Measurements from ENCODE around the gene VSIR.

Gene VSIR

DNA sequence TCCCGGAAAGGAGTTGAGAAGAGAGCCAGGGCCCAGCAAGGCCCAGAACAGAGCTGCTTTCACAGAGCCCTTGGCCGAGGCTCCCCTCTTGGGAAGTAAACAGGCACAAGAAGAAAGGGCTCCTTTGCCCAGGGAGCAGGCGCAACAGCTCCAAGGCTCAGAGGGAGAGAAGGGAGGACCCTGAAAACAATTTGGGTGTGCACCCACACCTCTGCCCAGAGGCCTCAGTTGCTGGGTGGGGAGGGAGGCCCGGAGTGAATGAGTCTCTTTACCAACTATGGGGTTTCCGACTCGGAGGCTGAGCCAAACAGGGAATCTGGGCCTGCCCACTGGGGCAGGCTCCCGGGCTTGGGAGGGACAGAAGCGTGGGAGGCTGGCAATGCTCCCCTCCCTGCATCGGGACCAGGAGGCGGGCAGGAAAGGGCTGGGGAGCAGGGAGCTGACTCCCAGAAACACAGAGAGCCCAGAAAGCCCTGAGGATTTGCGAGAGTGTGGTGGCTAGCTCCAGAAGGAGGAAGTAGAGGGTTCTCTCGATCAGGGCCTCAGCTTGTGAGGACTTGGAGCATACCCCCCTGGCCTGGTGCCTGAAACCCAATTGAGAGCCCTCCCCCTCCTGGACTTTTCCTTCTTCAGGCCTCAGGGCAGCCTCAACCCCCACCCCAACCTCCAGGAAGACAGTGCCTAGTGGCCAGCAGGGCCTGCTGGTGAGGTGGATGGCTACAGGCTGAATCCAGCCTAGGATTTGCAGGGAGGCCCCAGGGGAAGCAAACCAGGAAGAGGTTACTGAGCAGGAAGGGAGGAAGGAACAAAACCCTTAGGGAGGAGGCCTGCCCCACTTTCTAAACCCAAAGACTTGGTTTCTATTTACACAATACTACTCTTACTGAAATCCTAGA is 59.9 kb downstream of the VSIR start:
- DNase-seq (ENCODE audit: low read depth in 2 of 2), result no peak

DNA sequence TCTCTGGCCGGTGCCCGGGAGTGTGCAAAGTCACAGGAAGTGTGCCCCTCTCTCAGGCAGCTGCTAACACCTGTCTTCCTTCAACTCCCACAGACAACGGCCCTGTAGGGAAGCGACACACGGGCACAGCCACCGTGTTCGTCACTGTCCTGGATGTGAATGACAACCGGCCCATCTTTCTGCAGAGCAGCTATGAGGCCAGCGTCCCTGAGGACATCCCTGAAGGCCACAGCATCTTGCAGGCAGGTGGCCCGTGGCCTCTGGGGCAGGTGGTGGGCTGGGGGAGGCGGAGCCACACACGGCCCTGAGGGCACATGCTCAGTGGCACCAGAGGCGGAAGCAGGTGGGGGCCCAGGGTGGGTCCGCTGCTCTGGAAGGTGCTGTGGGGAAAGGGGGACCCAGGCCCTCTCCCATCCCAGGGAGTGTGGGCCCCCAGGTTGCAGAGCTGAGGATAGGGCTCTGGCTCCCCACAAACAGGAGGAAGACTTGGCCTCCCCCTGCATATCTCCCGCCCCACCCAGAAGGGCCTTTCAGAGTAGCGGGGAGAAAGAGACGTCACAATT is 60.7 kb downstream of the VSIR start:
- DNase-seq (ENCODE audit: low read depth in 2 of 2), result no peak

DNA sequence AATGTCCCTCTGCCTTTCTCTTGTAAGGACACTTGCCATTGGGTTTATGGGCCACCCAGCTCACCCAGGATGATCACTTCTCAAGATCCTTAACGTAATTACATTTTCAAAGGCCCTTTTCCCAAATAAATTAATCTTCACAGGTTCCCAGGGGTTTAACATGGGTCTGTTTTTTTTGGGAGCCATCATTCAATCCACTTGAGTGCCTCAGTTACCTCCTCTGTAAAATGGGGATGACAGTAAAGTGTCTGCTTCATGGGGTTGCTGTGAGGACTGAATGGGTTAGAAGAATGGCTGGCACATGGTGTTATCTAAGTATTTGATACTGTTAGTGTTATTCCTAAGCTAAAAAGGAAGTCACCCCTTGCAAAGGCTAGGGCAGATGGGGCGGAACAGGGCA is 61.1 kb downstream of the VSIR start:
- DNase-seq (ENCODE audit: low read depth in 2 of 2), result no peak

DNA sequence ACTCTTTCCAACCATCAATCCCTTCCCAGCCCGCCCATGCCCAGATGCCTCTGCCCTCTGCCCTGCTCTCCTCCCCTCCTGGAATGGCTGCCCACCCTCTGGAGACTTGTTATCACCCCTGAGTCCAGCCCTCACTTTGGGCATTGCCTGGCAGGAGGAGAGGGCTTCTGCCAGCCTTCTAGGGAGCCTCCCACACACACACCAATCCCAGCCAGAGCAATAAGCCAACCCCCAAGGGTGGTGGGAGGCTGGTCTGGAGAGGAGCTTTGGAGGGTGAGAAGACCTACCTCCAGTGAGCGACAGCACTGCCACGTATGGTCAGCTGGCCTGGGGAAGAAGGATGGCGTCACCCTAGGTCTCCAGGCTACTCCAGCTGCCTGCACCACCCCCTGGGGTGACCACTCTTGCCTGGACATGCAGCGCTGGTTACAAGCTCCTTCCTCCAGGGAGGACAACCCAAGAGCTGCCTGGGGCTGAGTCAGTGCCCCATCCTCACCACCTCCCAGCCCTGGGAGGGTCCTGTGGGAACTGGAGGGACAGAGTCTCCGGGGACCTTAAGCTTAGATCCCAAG is 62.2 kb downstream of the VSIR start:
- DNase-seq (ENCODE audit: low read depth in 2 of 2), result no peak

DNA sequence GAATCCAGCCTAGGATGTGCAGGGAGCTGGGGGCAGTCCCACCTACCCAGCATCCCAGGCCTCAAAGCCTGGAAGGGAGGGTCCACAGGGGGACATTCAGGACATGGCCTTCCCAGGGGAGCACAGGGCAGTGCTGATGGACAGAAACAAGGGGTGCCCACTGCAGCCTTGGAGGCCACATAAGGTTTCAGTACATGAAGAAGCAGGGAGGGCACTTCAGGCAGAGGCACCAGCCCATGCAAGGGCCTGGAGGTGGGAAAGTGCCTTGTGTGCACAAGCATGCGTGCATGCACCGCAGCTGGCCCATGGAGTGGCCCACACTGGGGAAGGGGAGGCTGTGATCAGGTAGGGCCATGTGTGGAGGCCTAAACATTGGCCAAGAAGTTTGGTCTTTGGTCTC is 62.8 kb downstream of the VSIR start:
- no peak for DNase-seq (ENCODE audit: low read depth in 2 of 2)

DNA sequence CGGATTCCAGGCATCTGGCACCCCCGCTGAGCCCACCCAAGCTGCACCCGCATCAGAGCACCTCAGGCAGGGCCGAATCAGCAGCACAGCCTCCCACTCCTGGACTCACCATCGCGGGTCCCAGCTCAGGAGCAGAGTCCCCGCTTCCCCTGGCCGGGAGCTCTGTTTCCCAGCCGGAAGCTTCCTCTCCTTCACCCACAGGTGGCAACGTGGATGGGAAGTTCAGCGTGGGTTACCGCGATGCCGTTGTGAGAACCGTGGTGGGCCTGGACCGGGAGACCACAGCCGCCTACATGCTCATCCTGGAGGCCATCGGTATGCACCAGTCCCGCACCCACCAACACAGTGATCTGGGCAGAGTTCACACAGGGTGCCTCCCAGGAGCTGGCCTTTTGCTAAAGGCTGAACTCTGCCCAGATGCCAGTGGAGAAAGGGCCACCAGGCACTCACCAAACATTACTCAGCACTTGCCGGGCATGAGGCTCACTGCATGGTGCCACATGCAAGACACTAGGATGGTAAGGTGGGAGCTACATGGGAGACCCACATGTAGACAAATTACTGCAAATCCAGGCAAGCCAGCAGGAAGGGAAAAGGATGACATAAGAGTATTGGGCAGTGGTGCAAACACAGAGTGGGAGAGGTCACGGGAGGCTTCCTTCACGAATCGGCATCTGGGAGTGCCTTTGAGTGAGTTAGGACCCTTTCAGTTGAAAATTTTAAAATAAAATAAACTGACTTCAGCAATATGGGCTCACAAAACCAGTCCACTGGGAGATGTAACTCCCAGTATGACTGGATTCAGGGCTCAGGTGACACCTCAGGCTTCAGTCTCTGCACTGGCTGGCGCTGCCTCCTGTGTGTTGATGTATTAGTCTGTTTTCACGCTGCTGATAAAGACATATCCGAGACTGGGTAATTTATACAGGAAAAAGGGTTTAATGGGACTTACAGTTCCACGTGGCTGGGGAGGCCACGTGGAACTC is 64.1 kb downstream of the VSIR start:
- DNase-seq (ENCODE audit: low read depth in 2 of 2), result no peak

DNA sequence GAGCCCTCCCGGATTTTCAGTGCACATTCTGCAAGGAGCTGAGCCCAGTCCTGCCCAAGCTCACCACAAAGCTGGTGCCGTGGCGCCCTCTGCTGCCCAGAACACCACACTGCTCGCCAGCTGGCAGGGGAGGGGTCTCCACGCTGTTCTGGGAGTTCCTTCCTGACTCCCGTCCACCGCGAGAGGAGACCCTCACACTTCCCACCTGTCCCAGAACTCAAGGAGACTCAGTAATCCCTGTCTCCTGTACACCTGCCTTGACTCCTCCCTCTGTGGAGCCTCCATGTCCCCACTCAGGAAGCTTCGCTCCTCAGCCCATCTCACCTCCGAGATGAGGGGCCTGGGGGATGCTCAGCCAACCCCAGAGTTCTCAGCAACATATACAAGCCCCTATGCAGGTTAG is 65.0 kb downstream of the VSIR start:
- peak in 1 of 2 donors; percentile 28 for DNase-seq (ENCODE audit: low read depth in 2 of 2)

DNA sequence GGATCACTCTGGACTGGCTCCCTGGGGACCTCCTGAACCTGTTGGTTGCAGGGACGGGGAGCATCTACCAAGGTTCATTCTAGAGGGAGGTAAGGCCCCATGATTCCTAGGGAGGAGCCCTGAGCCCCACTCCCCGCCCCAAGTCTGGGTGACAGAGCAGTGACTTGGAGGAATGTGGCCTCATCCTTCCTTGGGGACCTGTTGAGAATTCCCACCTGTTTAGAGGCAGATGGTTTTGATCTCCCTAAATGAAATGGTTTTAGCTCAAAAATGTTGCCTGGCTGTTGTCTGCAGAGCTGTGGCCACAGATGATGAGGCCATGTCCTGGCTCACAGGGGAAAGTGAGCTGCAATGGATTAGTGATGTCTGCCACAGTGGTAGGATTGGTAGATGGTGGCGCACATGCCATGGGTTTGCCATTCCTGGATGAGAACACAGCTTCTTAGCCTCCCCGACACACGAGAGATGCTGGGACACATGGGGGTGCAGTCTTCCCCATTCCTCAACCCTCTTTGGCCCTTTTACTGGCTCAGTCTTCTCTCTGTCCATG is 66.0 kb downstream of the VSIR start:
- DNase-seq (ENCODE audit: low read depth in 2 of 2), result no peak

DNA sequence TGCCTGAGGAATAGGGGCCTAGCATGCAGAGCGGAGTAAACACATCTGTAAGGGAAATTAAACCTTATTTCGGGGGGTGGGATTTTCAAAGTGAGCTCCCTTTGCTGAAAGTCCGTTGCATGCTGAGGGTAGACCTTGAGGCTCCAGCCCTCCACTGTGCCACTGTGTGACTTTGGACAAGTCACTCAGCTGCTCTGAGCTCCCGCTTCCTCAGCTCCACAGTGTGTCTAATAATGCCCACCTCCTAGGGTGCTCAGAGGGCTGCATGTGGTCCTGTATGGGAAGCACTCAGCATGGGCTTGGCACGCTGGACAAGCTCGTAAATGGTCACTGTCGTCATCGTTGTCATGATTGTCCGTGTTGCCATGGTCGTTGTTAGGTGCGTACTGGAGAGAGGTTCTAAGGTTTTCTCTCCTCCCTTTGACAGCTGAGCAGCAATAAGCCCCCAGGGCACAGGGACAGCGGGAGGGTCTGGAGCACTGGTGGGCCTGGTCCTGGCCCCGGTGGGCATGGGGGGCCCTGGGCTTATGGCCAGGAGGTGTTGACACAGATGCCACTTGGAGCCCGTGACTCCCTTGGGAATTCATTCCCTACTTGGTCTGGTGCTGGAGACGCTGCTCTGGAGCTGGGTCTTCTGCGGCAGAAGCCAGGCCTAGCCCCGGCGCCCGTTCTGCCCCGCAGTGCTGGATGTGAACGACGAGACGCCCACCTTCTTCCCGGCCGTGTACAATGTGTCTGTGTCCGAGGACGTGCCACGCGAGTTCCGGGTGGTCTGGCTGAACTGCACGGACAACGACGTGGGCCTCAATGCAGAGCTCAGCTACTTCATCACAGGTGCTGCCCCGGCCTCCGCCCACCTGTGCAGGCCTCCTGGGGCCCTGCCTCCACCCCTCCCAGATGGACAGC is 66.9 kb downstream of the VSIR start:
- DNase-seq (ENCODE audit: low read depth in 2 of 2), result no peak

DNA sequence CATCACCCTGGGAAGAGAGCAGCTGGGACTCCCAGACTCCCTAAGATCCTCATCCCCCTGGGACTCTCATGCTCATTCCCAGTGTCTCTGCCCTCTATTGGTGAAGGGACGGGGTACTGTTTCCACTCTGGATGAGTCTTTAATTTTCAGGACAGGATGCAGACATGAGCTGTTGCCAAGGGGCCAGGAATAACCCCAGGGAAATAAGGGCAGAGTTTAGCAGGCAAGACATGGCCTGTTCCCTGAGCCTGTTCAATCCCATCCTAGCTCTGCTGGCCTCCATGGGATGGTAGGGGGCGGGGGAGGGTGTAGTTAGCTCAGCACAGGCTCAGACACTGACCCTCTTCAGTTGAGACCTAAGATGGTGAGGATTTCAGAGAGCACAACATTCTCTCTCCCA is 67.7 kb downstream of the VSIR start:
- DNase-seq (ENCODE audit: low read depth in 2 of 2), result no peak

DNA sequence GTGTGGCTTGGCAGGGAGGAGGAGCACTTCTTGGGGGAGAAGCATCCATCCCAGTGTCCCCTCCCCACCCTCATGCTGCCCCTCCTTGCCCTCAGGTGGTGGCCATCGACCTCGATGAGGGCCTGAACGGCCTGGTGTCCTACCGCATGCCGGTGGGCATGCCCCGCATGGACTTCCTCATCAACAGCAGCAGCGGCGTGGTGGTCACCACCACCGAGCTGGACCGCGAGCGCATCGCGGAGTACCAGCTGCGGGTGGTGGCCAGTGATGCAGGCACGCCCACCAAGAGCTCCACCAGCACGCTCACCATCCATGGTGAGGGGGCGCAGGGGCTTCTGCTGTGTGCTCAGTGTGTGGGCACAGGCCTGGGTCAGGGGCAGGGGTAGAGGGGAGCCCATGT is 68.5 kb downstream of the VSIR start:
- no peak for DNase-seq (ENCODE audit: low read depth in 2 of 2)

DNA sequence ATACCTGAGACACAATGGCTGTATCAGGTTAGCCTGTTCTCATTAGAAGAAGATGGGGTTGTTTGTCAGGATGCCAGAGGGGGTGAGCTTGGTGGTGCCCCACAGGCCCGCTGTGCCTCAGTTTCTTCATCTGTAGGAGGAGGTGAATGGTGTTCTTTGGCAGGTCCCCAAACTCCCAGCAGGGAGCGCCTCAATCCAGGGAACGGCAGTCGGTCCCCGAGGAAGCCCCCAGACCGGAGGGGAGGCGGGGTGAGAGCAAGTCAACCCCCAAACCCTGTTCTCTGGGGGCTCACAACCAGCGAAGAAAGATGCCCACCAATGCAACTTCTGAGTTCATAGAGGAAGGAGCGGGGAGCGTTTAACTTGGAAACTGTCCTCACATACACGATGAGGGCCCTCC is 69.7 kb downstream of the VSIR start:
- DNase-seq (ENCODE audit: low read depth in 2 of 2), result no peak

DNA sequence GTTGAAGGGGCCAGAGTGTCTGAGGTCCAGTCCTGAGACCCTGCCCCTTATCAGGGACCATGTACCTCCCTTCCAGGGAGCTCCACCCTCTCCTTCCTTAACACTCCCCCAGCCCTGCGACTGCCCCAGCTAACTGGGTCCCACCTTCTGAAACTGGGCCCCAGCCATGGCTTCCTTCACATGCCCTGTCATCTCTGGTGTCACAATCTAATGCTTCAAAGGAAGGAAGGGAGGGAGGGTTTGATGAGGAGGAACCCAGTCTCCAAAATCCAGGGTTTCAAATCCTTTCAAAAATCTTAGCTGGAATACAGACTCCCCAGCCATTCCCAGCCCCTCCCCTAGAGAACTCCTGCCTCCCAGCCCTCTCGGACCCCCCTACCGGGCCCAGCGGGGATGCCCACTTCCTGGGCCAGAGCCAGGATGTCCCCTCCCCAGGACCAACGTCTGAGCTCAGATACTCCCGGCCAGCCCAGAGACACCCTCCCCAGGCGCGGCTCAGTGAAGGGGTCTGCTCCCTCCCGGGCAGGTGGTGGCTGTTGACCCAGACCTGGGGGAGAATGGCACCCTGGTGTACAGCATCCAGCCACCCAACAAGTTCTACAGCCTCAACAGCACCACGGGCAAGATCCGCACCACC is 71.7 kb downstream of the VSIR start:
- no peak for DNase-seq (ENCODE audit: low read depth in 2 of 2)

DNA sequence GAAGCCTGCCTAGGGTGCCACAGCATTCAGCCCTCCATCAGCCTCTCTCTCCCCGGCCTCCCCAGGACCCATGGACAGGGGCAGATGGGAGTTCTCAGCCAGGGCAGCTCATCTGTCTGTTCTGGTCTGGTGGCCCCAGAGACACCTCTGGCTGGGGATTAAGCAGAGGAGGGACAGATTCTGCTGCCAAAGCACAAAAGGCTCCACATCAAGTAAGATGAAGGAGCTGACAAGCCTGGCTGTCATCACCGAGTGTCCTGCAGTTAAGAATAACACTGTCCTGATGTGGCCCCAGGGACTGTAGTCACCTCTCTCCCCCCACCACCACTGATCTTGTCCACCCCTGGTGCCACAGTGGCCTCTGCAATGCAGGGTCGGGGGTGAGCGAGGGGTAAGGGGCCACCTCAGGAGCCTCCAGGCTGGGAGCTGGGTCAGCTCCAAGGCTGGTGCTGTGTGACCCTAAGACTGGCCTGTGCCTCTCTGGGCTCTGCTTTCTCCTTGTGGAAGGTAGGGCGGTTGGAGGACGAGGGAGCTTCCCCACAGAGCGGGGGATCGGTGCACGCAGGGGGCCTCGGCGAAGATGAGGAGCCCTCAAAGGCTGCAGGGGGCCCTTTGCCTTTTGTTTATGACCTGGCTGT is 72.5 kb downstream of the VSIR start:
- no peak for DNase-seq (ENCODE audit: low read depth in 2 of 2)

DNA sequence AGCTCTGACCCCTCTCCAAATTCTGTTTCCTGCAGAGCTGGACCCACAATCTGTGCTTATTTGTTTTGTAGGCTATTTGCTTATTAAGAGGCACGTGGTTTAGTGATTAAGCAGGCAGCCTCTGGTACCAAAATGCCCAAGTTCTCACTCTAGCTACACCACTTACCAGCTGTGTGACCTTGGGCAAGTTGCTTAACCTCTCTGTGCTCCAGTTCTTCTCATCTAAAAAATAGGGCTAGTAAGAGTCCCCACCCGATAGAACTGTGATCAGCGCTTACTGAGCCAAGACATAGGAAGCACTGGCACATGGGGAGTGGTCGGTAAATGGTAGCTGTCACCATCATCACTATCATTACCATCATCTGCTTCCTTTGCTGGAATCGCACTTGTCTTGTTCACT is 74.6 kb downstream of the VSIR start:
- DNase-seq (ENCODE audit: low read depth in 2 of 2), result no peak

DNA sequence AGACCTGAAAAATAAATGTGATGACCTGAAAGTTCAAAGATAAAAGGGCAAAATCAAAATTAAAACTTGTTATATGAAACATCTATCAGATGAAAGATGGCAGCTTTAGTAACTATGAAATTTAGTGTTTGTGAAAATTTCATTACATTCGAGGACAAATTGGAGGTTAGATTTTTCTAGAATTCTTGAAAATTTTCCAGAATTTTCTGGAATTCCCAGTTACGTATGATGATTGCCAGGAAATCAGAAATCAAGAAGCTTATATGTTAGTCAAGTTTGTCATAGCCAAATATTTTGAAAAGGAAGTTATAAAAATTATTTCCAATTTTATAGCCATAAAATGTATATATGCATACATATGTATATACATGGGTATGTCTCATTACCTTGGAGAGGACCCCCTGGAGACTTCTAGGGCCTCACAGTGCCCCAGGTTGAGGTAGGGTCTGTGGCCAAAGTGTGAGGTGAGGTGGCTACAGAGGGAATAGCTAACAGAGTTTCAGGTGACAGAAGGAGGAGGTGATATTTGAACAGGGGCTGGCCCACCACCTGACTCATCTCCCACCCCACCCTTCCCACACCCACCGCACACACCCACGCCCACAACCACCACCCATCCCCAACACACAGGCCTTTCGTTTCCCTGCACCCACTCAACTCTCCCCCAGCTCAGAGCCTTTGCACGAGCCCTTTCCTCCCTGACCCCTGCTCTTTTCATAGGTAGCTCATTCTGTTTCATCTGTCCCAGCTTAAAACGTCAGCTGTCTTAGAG is 75.2 kb downstream of the VSIR start:
- peak; percentile 65 for DNase-seq (ENCODE audit: low read depth in 2 of 2)

All from activated CD8-positive, alpha-beta memory T cell treated with anti-CD3 and anti-CD28 coated beads for 4 hours (primary cell).